ENCODE data around the gene MYMK. TPM values are rescaled to one million over a fixed set of nuclear protein-coding genes. Genes with fewer than 3 reads are reported as not detected.

Gene MYMK
- total RNA-seq, 1 experiment from 2014 or later = not detected

DNA sequence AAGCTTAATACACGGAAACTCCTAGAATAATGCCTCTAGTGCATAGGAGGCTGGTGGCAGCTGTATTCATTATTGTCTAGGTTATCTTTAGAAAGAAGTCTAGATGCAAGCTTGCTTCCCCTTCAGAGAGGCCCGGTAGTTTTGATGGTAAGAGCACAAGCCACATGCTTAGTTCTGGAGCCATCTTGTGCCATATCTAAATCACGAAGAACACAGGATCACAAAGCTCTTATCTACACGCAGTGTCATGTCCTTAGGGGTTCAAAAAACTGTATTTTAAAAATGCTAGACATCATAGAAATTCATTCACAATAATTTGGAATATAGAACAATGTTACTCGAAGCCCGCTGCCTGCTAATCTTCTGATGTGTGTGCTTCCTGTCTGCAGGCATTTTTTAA, 58.8 kb downstream of the MYMK start:
- Histone ChIP-seq H3K4me1 (replicated peaks) (no peaks in the 10 kb centered on the region), H3K9me3 (replicated peaks) (no peaks in the 10 kb centered on the region), H3K27ac (no peak overlapping the region), H3K4me3 (no peak overlapping the region), H3K36me3 (no peaks in the 10 kb centered on the region), H3K27me3 (replicated peaks) (no peaks in the 10 kb centered on the region)
- no peak for DNase-seq (ENCODE audit: low read depth in 1 of 2, low spot score in 2 of 2)

GRCh38 chr9:133464638-133465037, 60.1 kb downstream of the MYMK start:
- H3K27ac ChIP-seq = no peak overlapping the region
- H3K27me3 ChIP-seq (replicated peaks) = no peaks in the 10 kb centered on the region
- no peaks in the 10 kb centered on the region for H3K4me1 ChIP-seq (replicated peaks)
- no peaks in the 10 kb centered on the region for H3K36me3 ChIP-seq
- no peak overlapping the region for H3K4me3 ChIP-seq
- no peaks in the 10 kb centered on the region for H3K9me3 ChIP-seq (replicated peaks)
- DNase-seq (ENCODE audit: low read depth in 1 of 2, low spot score in 2 of 2) = no peak

Other genes starting within 250 kb of the MYMK start
- not detected in 2 replicates for gene ABO, start 249.8 kb downstream of the MYMK start, total RNA-seq (2014; rRNA removed; shearing (Covaris generic))
- 15.5 and 29.0 TPM in 2 replicates for gene SURF6, start 188.8 kb downstream of the MYMK start, total RNA-seq (2014; rRNA removed; shearing (Covaris generic))
- 19.7 and 20.4 TPM in 2 replicates for gene MED22, start 176.8 kb downstream of the MYMK start, total RNA-seq (2014; rRNA removed; shearing (Covaris generic))
- 1,201 and 1,667 TPM in 2 replicates for gene RPL7A, start 176.7 kb downstream of the MYMK start, total RNA-seq (2014; rRNA removed; shearing (Covaris generic))
- 44.5 and 45.0 TPM in 2 replicates for gene SURF1, start 168.5 kb downstream of the MYMK start, total RNA-seq (2014; rRNA removed; shearing (Covaris generic))
- gene SURF2, start 168.4 kb downstream of the MYMK start, total RNA-seq (2014; rRNA removed; shearing (Covaris generic)) = 16.5 and 19.6 TPM in 2 replicates
- 281 and 393 TPM in 2 replicates for gene SURF4, start 148.9 kb downstream of the MYMK start, total RNA-seq (2014; rRNA removed; shearing (Covaris generic))
- 0.63 TPM in 1 of 2 replicates, not detected in the other for gene STKLD1, start 148.6 kb downstream of the MYMK start, total RNA-seq (2014; rRNA removed; shearing (Covaris generic))
- 15.6 and 21.6 TPM in 2 replicates for gene REXO4, start 106.9 kb downstream of the MYMK start, total RNA-seq (2014; rRNA removed; shearing (Covaris generic))
- gene ADAMTS13, start 102.6 kb downstream of the MYMK start, total RNA-seq (2014; rRNA removed; shearing (Covaris generic)) = 0.24 and 0.88 TPM in 2 replicates
- 2.9 and 3.4 TPM in 2 replicates for gene CACFD1, start 65.0 kb downstream of the MYMK start, total RNA-seq (2014; rRNA removed; shearing (Covaris generic))
- gene SLC2A6, start 45.9 kb downstream of the MYMK start, total RNA-seq (2014; rRNA removed; shearing (Covaris generic)) = 22.6 and 25.0 TPM in 2 replicates
- not detected in 2 replicates for gene ADAMTSL2, start 9.7 kb upstream of the MYMK start, total RNA-seq (2014; rRNA removed; shearing (Covaris generic))
- gene FAM163B, start 84.4 kb upstream of the MYMK start, total RNA-seq (2014; rRNA removed; shearing (Covaris generic)) = not detected in 2 replicates
- not detected in 2 replicates for gene DBH, start 111.4 kb upstream of the MYMK start, total RNA-seq (2014; rRNA removed; shearing (Covaris generic))
- gene SARDH, start 213.4 kb upstream of the MYMK start, total RNA-seq (2014; rRNA removed; shearing (Covaris generic)) = 15.3 and 20.9 TPM in 2 replicates

All from SJSA1 (cell line).